HG03060 (cell line): Measurements from ENCODE around the gene PREB.

ENCODE experiments used
- ATAC-seq: cut with Tn5 transposase; IDR thresholded peaks from one replicate; pipeline ENCODE4 v1.9.1; 2021; ENCODE audit warnings: low read depth, moderate number of reproducible peaks; ENCODE audit not compliant: unreplicated experiment

PREB gene

GRCh38 chr2:27152796-27153464 lies 18.5 kb upstream of the PREB start:
- ATAC-seq = no peak

- ATAC-seq = no peak
Observed at GRCh38 chr2:27152102-27152795, 17.8 kb upstream of the PREB start.

DNA sequence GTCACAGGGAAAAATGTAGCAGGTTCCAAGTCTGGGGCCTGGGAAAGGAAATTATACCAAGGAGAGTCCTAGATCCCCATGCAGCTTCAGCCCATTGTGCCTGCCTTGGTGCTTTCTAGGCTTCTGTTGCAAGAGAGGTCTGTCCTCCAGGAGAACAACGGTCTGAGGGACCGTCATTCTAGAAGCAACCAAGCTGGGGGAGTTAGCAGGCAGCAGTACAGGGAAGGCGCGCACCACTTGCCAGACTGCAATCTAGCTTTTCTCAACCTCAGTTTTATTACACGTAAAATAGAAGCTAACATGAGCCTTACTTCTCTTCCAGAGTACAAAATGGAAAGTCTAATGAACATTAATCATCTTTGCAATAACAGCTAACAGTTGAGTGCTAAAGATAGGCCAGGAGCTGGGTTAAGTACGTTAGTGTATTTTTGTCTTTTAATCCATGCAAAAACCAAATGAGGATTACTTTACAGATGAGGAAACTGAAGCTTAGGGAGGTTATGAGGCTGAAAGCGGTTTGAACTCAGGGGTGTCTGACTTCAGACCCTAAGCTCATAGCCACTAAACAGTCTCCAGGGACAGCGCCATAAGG lies 16.3 kb upstream of the PREB start:
- ATAC-seq = no peak

GRCh38 chr2:27149570-27150405 lies 15.4 kb upstream of the PREB start:
- no peak for ATAC-seq

- no peak for ATAC-seq
Observed at GRCh38 chr2:27148801-27149439, 14.5 kb upstream of the PREB start, which contains the start of gene TCF23. Gene TCF23 (plus strand): TSS chr2:27149004. CDS start chr2:27149134, 130 bp downstream.

GRCh38 chr2:27147935-27148334 lies 13.5 kb upstream of the PREB start:
- ATAC-seq = no peak

DNA sequence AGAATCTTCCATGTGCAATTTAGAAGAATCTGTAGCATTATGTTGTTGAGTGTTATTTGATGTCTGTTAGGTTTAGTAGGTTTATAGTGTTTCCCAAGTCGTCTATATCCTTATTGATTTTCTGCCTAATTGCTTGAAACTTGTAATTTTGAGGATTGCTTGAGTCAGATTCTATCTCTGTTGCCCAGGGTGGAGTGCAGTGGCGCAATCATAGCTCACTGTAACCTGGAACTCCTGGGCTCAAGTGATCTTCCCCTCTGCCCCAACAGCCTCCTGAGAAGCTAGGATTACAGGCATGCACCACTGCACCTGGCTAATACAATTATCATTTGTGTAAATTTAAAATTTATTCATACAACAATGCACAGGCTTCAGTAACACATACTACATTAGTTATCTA lies 11.2 kb upstream of the PREB start:
- ATAC-seq = no peak

DNA sequence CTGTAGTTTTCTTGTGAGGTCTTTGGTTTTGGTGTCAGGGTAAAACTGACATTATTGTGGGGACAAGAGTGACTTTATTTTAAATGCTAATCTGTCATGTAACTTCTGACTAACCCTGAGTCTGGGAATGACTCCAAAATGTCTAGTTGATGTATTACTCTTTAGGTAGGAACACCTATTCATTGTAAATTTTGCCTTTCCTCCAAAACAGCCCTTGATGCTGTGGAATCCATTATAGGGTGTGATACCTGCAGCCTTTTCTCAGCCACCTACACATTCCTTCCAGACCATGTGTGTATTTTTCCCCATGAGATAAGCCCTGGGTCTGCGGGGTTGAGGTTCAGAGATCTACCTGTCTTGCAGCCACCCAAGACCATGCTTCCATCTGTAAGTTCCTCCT lies 8.8 kb upstream of the PREB start:
- ATAC-seq = no peak

DNA sequence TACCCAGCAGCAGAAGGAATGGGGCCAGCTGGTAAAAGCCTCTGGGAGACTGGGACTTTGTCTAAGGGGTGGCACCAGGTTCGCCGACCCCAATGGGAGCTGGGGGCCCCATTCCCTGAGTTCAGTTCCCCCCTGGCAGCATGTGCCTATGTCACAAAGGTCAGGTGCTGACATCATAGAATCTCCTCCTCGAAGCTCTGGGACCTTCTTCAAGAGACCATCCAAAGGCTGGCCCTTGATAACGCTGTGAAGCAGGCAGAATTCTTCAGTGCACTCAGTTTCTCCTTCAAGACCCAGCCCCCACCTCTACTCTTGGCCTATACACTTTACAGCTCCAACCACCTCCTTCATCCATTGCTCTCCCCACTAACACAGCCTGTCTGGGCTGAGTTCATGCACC lies 4.9 kb upstream of the PREB start, which contains the start of gene PRR30:
Gene PRR30 (minus strand): TSS at position 101 of the 400 bp plus-strand sequence. CDS start 1,081 bp downstream, outside the sequence.
- no peak for ATAC-seq

DNA sequence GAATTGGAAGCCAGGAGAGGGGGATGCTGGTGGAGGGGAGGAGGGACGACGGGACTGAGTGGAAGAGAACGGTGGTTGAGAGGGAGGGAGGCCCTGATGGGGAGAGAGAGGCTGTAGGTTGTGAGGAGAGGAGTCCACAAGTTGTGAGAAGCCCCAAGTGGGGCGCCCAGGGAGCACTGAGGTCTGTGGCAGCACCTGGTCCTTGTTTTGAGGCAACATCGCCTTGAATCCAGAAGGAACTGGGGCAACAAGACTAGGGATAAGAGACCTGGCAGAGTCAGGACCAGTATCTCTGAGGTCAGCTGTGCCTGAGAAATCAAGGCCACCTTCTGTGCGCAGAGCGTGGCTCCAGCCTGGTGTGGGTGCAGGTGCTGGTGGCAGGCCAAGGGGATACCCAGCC lies 3.7 kb upstream of the PREB start:
- ATAC-seq = no peak

GRCh38 chr2:27137322-27137935 lies 3.0 kb upstream of the PREB start:
- ATAC-seq = no peak

- ATAC-seq = no peak
Observed at GRCh38 chr2:27136751-27137150, 2.3 kb upstream of the PREB start.

- no peak for ATAC-seq
Observed at GRCh38 chr2:27135478-27135955, 1.1 kb upstream of the PREB start.

GRCh38 chr2:27134781-27135477 lies 493 bp upstream of the PREB start:
- ATAC-seq = no peak

GRCh38 chr2:27133195-27133875 lies 1.1 kb downstream of the PREB start:
- no peak for ATAC-seq

GRCh38 chr2:27131429-27131828 lies 3.0 kb downstream of the PREB start:
- ATAC-seq = no peak

DNA sequence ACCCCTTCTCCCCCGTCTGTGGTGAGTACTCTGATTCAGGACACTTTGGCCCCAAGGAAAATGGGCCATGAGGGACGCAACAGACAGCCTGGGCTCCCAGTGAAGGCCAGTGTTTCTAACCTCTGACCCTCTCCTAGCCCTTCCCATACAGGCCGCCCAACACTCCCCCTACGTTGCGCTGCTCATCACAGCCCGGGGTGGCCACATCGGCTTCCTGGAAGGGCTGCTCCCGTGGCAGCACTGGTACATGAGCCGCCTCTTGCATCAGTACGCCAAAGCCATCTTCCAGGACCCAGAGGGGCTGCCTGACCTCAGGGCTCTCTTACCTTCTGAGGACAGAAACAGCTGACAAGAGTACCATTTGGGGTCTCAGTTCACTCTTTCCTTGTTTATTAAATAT lies 4.0 kb downstream of the PREB start:
- ATAC-seq = no peak

DNA sequence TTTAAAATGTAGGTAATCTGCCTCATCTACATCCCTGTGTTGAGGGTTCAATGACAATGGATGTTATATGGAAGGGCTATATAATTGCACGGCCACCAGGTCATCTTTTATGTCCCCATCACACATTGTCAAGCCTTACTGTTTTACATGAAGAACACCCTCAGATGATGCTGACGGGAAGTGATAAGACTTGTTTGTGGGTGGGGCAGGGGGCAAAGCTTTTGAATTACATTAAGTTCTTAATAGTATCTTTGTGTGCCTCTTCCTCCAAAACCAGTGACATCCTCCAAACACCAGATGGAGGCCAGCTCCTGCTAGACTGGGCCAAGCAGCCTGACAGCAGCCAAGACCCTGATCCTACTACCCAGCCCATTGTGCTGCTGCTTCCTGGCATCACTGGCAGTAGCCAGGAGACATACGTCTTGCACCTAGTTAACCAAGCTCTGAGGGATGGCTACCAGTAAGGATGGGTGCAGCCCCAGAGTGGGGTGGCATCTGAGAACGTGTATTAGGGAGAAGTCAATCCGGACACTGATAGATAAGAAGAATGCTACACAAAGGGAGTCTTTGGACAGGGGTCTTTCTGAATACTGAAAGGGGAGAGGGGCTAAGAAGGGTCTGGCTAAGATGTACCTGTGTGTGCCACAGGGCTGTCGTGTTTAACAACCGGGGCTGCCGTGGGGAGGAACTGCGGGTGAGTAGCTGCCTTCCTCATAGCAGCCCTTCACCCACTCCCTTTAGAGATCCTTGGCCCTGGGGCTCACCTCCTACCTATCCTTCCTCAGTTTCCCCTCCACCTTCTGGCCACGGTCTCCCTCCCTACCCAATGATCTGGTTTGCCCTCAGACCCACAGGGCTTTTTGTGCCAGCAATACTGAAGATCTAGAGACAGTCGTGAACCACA lies 5.5 kb downstream of the PREB start:
- no peak for ATAC-seq
